Panc1 (cell line): ENCODE measurements around the gene PTPRE. TPM values are rescaled to one million over a fixed set of nuclear protein-coding genes. Genes with fewer than 3 reads are reported as not detected.

ENCODE experiments used
- ATAC-seq: fragments of 200-7000 bp; cut with Tn5 transposase; 2 replicates; pipeline ENCODE4 v1.9.1; 2020; ENCODE audit warnings: mild to moderate bottlenecking, moderate library complexity
- BruUV-seq: library from RNA; stranded (reverse); fragments of 400-500 nt; replicated peaks from 2 replicates; lab custom pipeline; 2021; lab: Mats Ljungman, UMichigan
- CTCF ChIA-PET: fragments of 300-600 bp; sonication (Branson Sonifier 250); formaldehyde crosslinking; loops from one replicate; lab custom pipeline; 2022; ENCODE audit warnings: antibody characterized with exemption; lab: Charles Lee
- POLR2A ChIA-PET: fragments of 300-600 bp; sonication (Branson Sonifier 250); formaldehyde crosslinking; loops from one replicate; lab custom pipeline; 2022; ENCODE audit warnings: antibody characterized with exemption; lab: Charles Lee
- DNase-seq: peaks from one replicate; pipeline ENCODE4 v3.0.0-alpha.2; 2010; ENCODE audit warnings: low read depth, low spot score
- H3K27ac ChIP-seq: 2 replicates; pipeline ENCODE4 v1.5.1; 2011; ENCODE audit warnings: mild to moderate bottlenecking, low read length, inconsistent platforms
- H3K27me3 ChIP-seq: fragments of 200-500 bp; sonication (Bioruptor generic); 2 replicates; pipeline ENCODE4 v1.6.0; 2014; ENCODE audit warnings: low read length, inconsistent platforms; ENCODE audit not compliant: control insufficient read depth, insufficient read depth
- H3K36me3 ChIP-seq: fragments of 200-500 bp; sonication (Bioruptor generic); 2 replicates; pipeline ENCODE4 v1.5.1; 2014; ENCODE audit warnings: inconsistent platforms, mild to moderate bottlenecking, low read length, moderate library complexity; ENCODE audit not compliant: control insufficient read depth, insufficient read depth
- H3K4me1 ChIP-seq: 2 replicates; pipeline ENCODE4 v1.5.1; 2011; ENCODE audit warnings: inconsistent platforms, mild to moderate bottlenecking, low read length, moderate library complexity; ENCODE audit not compliant: control insufficient read depth, insufficient read depth
- H3K4me3 ChIP-seq, 2 experiments: 2 replicates each; pipeline ENCODE4 v1.5.1; 2011 to 2012; ENCODE audit warnings: low read depth in 2 of 2, low read length in 2 of 2, mild to moderate bottlenecking in 2 of 2, inconsistent platforms in 1 of 2, moderate library complexity in 1 of 2
- H3K9me3 ChIP-seq: fragments of 200-500 bp; sonication (Bioruptor generic); 2 replicates; pipeline ENCODE4 v1.5.1; 2014; ENCODE audit warnings: low read depth, mild to moderate bottlenecking, inconsistent platforms, low read length, moderate library complexity; ENCODE audit not compliant: control insufficient read depth, insufficient read depth
- POLR2AphosphoS5 ChIP-seq: IDR thresholded peaks from 2 replicates; pipeline ENCODE4 v1.6.1; 2012; ENCODE audit warnings: mild to moderate bottlenecking, low read depth, low read length, moderate library complexity
- REST ChIP-seq, 2 experiments: IDR thresholded peaks; 2 replicates each; pipeline ENCODE4 v1.6.1; 2011 to 2012; ENCODE audit warnings: low read depth in 2 of 2, control low read depth in 1 of 2, low read length in 1 of 2, mild to moderate bottlenecking in 1 of 2, moderate library complexity in 1 of 2; ENCODE audit not compliant: insufficient read depth in 1 of 2
- SIN3A ChIP-seq: IDR thresholded peaks from 2 replicates; pipeline ENCODE4 v1.6.1; 2012; ENCODE audit warnings: low read depth, mild to moderate bottlenecking, low read length, moderate library complexity, borderline replicate concordance; ENCODE audit not compliant: insufficient read depth
- TCF7L2 ChIP-seq: IDR thresholded peaks from 2 replicates; pipeline ENCODE4 v1.6.1; 2011; ENCODE audit warnings: mild to moderate bottlenecking, low read depth, low read length, inconsistent platforms
- in situ Hi-C: cut with HindIII; loops from 2 replicates; pipeline ENCODE4 v1.10.0; 2016; ENCODE audit warnings: low sequenced_read_pairs, low pct_unique_long_range_greater_than_20kb
- intact Hi-C: fragments of 100-400 bp; cut with micrococcal nuclease; formaldehyde crosslinking; loops from one replicate; pipeline ENCODE4 v1.10.0; 2022; ENCODE audit not compliant: unreplicated experiment
- total RNA-seq: library from RNA; stranded (reverse); gene quantifications from one replicate; pipeline ENCODE4 v1.2.1, GENCODE V29; 2021; ENCODE audit not compliant: unreplicated experiment
- TF ChIP-seq, protein P1 (sequence below): fragments of 450-650 bp; IDR thresholded peaks from 2 replicates; pipeline ENCODE4 v1.5.1; 2017; ENCODE audit warnings: mild to moderate bottlenecking

PTPRE gene
- total RNA-seq, 1 experiment from 2014 or later, result 0.44 TPM

- H3K27me3 ChIP-seq, result peaks cover 2% of the 10 kb centered on the region; the same call in 1 of the 2 replicates
- CTCF ChIA-PET, result no interaction called here
- no peak overlapping the region for H3K27ac ChIP-seq
- intact Hi-C loops (no loop called here), in situ Hi-C loops (no loop called here)
- DNase-seq (no peak), ATAC-seq (no peak)
- H3K4me1 ChIP-seq, result no peaks in the 10 kb centered on the region
- no peak overlapping the region for H3K4me3 ChIP-seq
- H3K36me3 ChIP-seq, result no peaks in the 10 kb centered on the region
- POLR2A ChIA-PET, result no interaction called here
- TF ChIP-seq SIN3A, result no peak
- TF ChIP-seq REST (IDR thresholded peaks at IDR 0.05; ENCODE audit: insufficient read depth in 1 of 2, low read depth in 2 of 2, low read length in 1 of 2), result no peak
- BruUV-seq, result no TSS peak
- H3K9me3 ChIP-seq, result no peaks in the 10 kb centered on the region
These were observed 72.1 kb downstream of the PTPRE start for GRCh38 chr10:127979045-127979444.

GRCh38 chr10:127979566-127979965 lies 72.7 kb downstream of the PTPRE start:
- POLR2A ChIA-PET, result no interaction called here

More at GRCh38 chr10:127979566-127979965, 72.7 kb downstream of the PTPRE start:
- Histone ChIP-seq H3K36me3 (no peaks in the 10 kb centered on the region), H3K4me1 (no peaks in the 10 kb centered on the region), H3K4me3 (no peak overlapping the region), H3K9me3 (no peaks in the 10 kb centered on the region), H3K27ac (no peak overlapping the region), H3K27me3 (peaks cover 2% of the 10 kb centered on the region; the same call in 1 of the 2 replicates)
- intact Hi-C loops (no loop called here), in situ Hi-C loops (no loop called here)
- TF ChIP-seq TCF7L2 (no peak), REST (IDR thresholded peaks at IDR 0.05; ENCODE audit: insufficient read depth in 1 of 2, low read depth in 2 of 2, low read length in 1 of 2) (no peak), SIN3A (no peak), POLR2AphosphoS5 (no peak)
- TF ChIP-seq, protein P1, sequence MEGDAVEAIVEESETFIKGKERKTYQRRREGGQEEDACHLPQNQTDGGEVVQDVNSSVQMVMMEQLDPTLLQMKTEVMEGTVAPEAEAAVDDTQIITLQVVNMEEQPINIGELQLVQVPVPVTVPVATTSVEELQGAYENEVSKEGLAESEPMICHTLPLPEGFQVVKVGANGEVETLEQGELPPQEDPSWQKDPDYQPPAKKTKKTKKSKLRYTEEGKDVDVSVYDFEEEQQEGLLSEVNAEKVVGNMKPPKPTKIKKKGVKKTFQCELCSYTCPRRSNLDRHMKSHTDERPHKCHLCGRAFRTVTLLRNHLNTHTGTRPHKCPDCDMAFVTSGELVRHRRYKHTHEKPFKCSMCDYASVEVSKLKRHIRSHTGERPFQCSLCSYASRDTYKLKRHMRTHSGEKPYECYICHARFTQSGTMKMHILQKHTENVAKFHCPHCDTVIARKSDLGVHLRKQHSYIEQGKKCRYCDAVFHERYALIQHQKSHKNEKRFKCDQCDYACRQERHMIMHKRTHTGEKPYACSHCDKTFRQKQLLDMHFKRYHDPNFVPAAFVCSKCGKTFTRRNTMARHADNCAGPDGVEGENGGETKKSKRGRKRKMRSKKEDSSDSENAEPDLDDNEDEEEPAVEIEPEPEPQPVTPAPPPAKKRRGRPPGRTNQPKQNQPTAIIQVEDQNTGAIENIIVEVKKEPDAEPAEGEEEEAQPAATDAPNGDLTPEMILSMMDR, result no peak
- no TSS peak for BruUV-seq
- ATAC-seq, result no peak
- no peak for DNase-seq
- CTCF ChIA-PET, result no interaction called here
